ENCODE data around the gene HHEX.

GRCh38 chr10:92688927-92689662 is 660 bp upstream of the HHEX start:
- peak; percentile 17 for TF ChIP-seq CTCF (IDR thresholded peaks at IDR 0.05)
- TF ChIP-seq ZFX (IDR thresholded peaks at IDR 0.05; ENCODE audit: borderline replicate concordance), result no peak

Data from 22Rv1 (cell line).